OCI-LY1 (cell line): ENCODE data around the gene EFNB2.

Source experiments
- H2AFZ ChIP-seq: fragments of 200-600 bp; sonication (generic), shearing (Covaris generic); 2 replicates; pipeline ENCODE4 v1.6.0; 2014; ENCODE audit warnings: antibody characterized with exemption, mild to moderate bottlenecking, low read length
- H3F3A ChIP-seq: fragments of 200-600 bp; sonication (generic), shearing (Covaris generic); 2 replicates; pipeline ENCODE4 v1.6.0; 2014; ENCODE audit warnings: mild to moderate bottlenecking, antibody characterized with exemption, low read length, moderate library complexity; ENCODE audit not compliant: insufficient read depth
- H3K27ac ChIP-seq: fragments of 200-600 bp; sonication (generic); 2 replicates; pipeline ENCODE4 v1.5.1; 2014; ENCODE audit warnings: low read length, mixed run types, mild to moderate bottlenecking, low read depth; ENCODE audit not compliant: poor library complexity, severe bottlenecking
- H3K27me3 ChIP-seq: fragments of 200-600 bp; sonication (generic); 2 replicates; pipeline ENCODE4 v1.6.0; 2014; ENCODE audit warnings: antibody characterized with exemption, mild to moderate bottlenecking, low read length, moderate library complexity; ENCODE audit not compliant: insufficient read depth
- H3K36me3 ChIP-seq: fragments of 200-600 bp; sonication (generic); 2 replicates; pipeline ENCODE4 v1.6.1; 2014; ENCODE audit warnings: mild to moderate bottlenecking, antibody characterized with exemption, low read length, moderate library complexity, mixed read lengths; ENCODE audit not compliant: insufficient read depth
- H3K4me1 ChIP-seq: fragments of 200-600 bp; sonication (generic); 2 replicates; pipeline ENCODE4 v1.5.1; 2014; ENCODE audit warnings: mild to moderate bottlenecking, low read length, moderate library complexity; ENCODE audit not compliant: insufficient read depth, severe bottlenecking
- H3K4me2 ChIP-seq: fragments of 200-600 bp; sonication (generic), shearing (Covaris generic); 2 replicates; pipeline ENCODE4 v1.6.1; 2014; ENCODE audit warnings: low read length
- H3K4me3 ChIP-seq: fragments of 200-600 bp; sonication (generic); 2 replicates; pipeline ENCODE4 v1.5.1; 2014; ENCODE audit warnings: low read length, low read depth, mild to moderate bottlenecking, mixed read lengths; ENCODE audit not compliant: poor library complexity, severe bottlenecking
- H3K79me2 ChIP-seq: fragments of 200-600 bp; shearing (Covaris generic); 2 replicates; pipeline ENCODE4 v1.6.1; 2016; ENCODE audit warnings: mixed run types, low read length, mixed read lengths; ENCODE audit not compliant: insufficient read depth
- H3K9ac ChIP-seq: fragments of 200-600 bp; sonication (generic), shearing (Covaris generic); 2 replicates; pipeline ENCODE4 v1.6.1; 2014; ENCODE audit warnings: mild to moderate bottlenecking, low read length, mixed read lengths
- H3K9me2 ChIP-seq: fragments of 200-600 bp; sonication (generic), shearing (Covaris generic); 2 replicates; pipeline ENCODE4 v1.6.1; 2014; ENCODE audit warnings: low read depth, mild to moderate bottlenecking, low read length, mixed read lengths
- H3K9me3 ChIP-seq: fragments of 200-600 bp; shearing (Covaris generic); 2 replicates; pipeline ENCODE4 v1.6.1; 2014; ENCODE audit warnings: low read length, mixed read lengths
- H4K20me1 ChIP-seq: fragments of 200-600 bp; sonication (generic), shearing (Covaris generic); 2 replicates; pipeline ENCODE4 v1.6.0; 2016; ENCODE audit warnings: mild to moderate bottlenecking, low read length; ENCODE audit not compliant: insufficient read depth
- CTCF ChIP-seq: fragments of 200-600 bp; sonication (generic), shearing (Covaris generic); IDR thresholded peaks from 2 replicates; pipeline ENCODE4 v1.5.1; 2017; ENCODE audit warnings: mild to moderate bottlenecking, antibody characterized with exemption, low read length, moderate library complexity, mixed read lengths
- EZH2 ChIP-seq: fragments of 200-600 bp; sonication (generic), shearing (Covaris generic); IDR thresholded peaks from 2 replicates; pipeline ENCODE4 v1.8.0; 2017; ENCODE audit warnings: borderline replicate concordance, mixed run types, mild to moderate bottlenecking, antibody characterized with exemption, low read length, moderate library complexity, mixed read lengths

The EFNB2 gene

GRCh38 chr13:106462710-106463109 is 72.8 kb downstream of the EFNB2 start:
- Histone ChIP-seq H3K9ac (no peak overlapping the region), H3K9me2 (no peaks in the 10 kb centered on the region), H3K9me3 (no peaks in the 10 kb centered on the region), H3K4me3 (no peak overlapping the region), H2AFZ (no peak overlapping the region), H3K4me1 (no peaks in the 10 kb centered on the region), H3K27ac (no peak overlapping the region), H3F3A (no peaks in the 10 kb centered on the region), H3K4me2 (no peak overlapping the region), H3K27me3 (no peaks in the 10 kb centered on the region), H3K79me2 (no peaks in the 10 kb centered on the region), H3K36me3 (no peaks in the 10 kb centered on the region), H4K20me1 (no peaks in the 10 kb centered on the region)
- TF ChIP-seq CTCF (no peak), EZH2 (no peak)

- Histone ChIP-seq H2AFZ (no peak overlapping the region), H3K27ac (no peak overlapping the region), H3K4me3 (no peak overlapping the region), H3K4me2 (no peak overlapping the region), H3K79me2 (no peaks in the 10 kb centered on the region), H3K36me3 (no peaks in the 10 kb centered on the region), H3K4me1 (no peaks in the 10 kb centered on the region), H3F3A (no peaks in the 10 kb centered on the region), H3K9me3 (no peaks in the 10 kb centered on the region), H3K9ac (no peak overlapping the region), H3K27me3 (peaks cover 4% of the 10 kb centered on the region), H3K9me2 (no peaks in the 10 kb centered on the region), H4K20me1 (no peaks in the 10 kb centered on the region)
- TF ChIP-seq EZH2 (no peak), CTCF (no peak)
Measured at GRCh38 chr13:106455777-106456176, 79.7 kb downstream of the EFNB2 start.

- Histone ChIP-seq H3F3A (no peaks in the 10 kb centered on the region), H4K20me1 (no peaks in the 10 kb centered on the region), H3K79me2 (no peaks in the 10 kb centered on the region), H3K4me2 (no peak overlapping the region), H3K27ac (no peak overlapping the region), H3K4me1 (no peaks in the 10 kb centered on the region), H3K4me3 (no peak overlapping the region), H3K27me3 (peaks cover 4% of the 10 kb centered on the region), H3K36me3 (no peaks in the 10 kb centered on the region), H3K9ac (no peak overlapping the region), H2AFZ (no peak overlapping the region), H3K9me2 (no peaks in the 10 kb centered on the region), H3K9me3 (no peaks in the 10 kb centered on the region)
- no peak for TF ChIP-seq CTCF
- TF ChIP-seq EZH2: no peak
Measured at GRCh38 chr13:106455190-106455589, 80.3 kb downstream of the EFNB2 start.
